AG08396 (cell line): ENCODE results near the gene SIN3B.

Experiments
- DNase-seq: peaks from one replicate; pipeline ENCODE4 v3.0.0; 2012; ENCODE audit warnings: low spot score, mixed read lengths

SIN3B gene

DNA sequence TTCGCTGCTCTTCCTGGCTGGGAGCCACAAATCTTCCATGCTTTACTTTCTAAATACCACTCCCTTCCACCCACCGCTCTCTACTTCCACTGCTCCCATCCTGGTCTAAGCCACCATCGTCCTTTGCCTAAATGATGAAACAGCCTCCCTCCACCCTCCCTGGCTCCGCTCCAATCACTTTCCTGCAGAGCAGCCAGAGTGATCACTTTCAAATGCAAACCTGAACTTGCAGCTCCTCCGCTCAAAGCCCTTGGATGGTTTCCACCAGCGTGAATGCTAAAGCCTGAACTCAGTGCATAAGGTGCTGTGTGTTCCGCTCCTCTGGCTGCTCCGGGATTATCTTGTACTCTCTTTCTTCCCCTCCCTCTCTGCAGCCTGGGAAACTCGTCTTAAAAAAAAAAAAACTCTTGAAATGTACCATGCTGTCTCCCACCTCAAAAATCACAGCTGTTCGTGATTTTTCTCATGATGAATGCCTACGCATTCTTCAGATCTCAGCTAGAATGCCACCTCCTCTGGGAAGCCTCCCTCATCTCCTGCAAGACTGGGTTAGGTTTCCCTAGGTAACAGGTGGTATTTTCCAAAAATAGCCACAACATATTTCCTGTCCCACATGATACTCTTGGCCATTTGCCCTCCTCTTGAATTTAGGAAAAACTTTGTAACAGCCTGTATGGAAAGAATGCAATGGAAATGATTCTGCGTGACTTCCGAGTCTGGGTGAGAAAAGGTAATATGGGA is 3.7 kb upstream of the SIN3B start:
- DNase-seq, result peak; percentile 54

DNA sequence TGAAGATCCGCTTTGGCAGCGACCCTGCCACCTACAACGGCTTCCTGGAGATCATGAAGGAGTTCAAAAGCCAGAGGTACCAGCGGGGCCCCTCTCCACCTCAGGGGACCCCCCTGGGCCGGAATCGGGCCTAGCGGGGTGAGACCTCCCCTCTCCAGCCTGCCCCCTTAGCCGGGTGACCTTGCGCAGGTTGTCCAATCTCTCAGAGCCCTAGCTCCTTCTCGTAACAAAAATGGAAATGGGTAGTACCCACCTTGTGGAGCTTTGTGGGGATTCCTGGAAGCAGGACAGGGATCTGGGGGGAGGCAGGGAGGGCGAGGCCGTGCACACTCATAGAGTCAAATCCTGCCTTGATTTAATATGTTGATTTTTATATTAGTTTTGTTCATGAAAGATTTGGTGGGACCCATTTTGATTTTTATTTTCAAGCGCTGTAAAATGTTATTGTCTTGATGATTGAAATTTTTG is 658 bp downstream of the SIN3B start:
- DNase-seq, result no peak

DNA sequence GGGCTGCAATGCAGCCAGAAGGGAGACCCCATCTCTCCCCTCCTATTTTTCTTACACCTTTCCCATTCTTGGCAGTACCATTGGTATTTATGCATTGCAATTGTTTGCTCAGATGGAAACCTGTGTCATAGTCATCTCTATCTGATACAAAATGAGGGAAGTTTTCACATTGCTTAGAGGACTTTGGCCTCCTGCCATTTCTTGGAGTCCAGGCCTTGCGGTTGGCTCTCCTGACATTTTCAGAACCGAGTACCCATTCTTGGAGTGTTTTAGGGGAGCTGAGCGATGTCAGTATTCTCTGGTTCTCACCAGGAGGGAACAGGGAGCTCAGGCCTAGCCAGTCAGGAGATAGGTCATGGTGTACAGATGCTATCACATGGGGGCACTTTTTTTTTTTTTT is 1.5 kb downstream of the SIN3B start:
- peak; percentile 55 for DNase-seq

DNA sequence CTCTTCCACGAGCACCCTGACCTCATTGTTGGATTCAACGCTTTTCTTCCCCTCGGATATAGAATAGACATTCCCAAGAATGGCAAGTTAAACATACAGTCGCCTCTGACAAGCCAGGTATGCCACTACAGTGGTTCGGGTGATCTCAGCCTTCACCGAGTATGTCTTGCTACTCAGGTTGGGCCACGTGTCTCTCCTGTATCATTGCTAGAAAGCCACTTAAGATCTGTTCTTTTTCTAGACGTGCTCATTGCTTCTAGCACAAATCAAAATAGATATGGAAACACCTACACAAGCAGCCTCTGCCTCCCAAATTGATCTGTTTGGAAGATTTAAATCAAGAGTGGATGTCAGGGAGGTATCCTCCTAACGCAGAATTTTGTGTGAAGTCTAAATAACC is 2.3 kb downstream of the SIN3B start:
- no peak for DNase-seq

DNA sequence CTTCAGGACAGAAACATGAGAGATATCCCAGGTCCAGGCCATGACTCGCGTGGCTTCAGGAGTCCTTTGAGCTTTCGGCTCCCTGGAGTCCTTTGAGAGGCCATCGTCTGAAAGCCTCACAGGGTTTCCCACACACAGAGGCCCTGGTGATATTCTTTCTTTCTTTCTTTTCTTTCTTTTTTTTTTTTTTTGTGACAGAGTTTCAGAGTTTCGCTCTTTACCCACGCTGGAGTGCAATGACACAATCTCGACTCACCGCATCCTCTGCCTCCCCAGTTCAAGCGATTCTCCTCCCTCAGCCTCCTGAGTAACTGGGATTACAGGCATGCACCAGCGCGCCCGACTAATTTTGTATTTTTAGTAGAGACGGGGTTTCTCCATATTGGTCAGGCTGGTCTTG is 5.5 kb downstream of the SIN3B start:
- no peak for DNase-seq

DNA sequence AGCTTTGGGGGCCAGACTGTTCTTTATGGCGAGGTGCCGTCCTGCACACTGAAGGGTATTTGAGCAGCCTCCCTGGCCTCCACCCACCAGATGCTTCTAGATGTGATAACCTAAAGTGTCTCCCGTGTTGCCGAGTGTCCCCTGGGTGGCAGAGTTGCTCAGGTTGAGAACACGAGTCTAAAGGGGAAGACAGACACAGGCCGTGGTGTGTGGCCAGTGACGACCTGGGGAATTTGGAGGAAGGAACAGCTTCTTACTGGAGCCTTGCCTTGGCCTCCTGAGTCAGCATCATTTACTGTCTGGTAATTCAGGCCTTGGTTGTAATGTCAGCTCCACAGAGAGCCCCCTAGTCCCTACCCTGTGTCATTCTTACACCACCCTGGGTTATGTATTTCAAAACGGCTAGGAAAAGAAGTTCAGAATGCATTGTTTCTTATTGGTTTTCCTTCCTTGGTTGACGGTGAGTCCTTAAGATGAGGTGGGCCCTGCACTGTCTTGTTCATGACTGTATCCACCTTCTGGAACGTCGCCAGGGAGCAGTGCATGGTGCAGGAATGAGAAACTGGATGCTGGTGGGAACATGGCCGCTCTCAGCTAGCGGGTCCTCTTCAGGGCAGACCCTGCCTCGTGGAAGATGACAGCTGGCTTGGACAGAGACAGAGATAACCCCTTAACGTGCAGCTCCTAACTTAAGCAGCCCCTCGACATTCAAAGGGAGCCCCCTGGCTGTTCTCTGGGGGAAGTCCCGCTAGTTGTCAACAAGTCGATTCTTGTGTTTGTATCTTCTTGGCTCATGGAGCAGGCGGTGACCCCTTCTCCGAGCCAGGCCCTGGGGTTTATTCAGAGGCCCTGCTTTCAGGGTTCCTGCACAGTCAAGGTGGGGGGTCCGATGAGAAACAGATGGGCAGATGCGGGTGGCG is 7.2 kb downstream of the SIN3B start:
- DNase-seq, result no peak

DNA sequence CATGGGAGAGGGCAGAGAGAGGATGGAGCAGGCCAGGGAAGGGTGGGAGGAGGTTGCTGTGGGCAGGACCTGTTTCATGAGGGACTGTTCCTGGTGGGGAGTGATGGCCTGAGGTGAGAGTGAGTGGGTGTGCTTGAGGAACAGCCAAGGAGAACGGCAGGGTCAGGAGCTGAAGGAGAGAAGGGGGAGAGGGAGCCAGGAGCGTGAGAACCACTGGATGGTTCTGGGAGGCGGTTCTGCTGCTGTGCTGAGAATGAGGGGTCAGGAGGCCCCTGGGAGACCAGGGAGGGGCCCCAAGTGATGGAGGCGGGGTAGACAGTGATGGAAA is 7.8 kb downstream of the SIN3B start:
- DNase-seq, result no peak

DNA sequence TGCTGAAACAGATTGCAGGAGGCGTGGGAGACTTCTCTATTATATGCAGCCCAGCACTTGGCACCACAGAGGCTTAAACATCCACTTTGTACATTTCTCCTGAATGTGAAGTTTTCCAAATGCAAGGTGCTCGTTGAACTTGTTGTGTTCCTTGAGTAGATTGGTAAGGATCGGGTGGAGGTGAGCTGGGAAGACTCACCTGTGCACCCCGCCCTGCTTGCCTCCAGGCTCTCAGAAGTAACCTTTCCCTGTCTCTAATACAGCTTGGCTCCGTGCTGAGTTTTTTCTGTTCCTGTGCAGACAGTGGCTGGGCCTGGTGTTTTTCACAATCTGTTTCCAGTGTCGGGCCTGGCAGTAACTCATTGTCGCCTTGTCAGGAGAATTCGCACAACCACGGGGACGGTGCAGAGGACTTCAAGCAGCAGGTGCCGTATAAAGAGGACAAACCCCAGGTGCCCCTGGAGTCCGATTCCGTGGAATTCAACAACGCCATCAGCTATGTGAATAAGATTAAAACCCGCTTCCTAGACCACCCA is 12.3 kb downstream of the SIN3B start:
- no peak for DNase-seq

DNA sequence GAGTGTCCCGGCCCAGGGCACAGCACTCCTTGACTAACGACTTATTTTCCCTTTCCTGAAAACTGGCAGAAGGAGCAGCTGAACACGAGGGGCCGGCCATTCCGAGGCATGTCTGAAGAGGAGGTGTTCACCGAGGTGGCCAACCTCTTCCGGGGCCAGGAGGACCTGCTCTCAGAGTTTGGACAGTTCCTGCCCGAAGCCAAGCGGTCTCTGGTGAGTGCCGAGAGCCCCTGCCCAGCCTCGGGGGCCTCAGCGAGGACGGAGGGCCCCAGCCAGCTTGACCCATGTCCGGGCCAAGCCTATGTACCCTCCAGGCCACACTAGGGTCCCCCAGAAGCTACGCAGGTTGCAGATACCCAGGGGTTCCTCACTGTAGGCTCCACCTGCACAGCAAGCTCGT is 17.7 kb downstream of the SIN3B start:
- no peak for DNase-seq

DNA sequence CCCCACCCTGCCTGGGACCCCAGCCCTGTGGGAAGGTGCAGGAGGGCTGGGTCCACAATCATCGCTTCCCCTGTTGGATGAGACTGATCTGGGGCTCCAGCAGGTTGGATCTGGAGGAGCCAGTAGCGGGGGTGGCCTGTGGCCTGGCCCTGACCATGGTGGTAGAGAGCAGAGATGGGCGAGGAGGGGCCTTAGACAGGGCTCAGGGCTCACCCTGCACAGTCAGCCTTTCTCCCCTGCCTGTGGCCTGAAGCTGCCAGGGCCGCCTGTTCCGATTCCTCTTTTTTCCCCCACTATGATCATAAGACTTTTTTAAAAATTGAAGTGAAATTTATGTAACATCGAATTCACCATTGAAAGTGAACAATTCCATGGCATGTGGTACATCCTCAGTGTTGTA is 18.2 kb downstream of the SIN3B start:
- DNase-seq, result no peak

DNA sequence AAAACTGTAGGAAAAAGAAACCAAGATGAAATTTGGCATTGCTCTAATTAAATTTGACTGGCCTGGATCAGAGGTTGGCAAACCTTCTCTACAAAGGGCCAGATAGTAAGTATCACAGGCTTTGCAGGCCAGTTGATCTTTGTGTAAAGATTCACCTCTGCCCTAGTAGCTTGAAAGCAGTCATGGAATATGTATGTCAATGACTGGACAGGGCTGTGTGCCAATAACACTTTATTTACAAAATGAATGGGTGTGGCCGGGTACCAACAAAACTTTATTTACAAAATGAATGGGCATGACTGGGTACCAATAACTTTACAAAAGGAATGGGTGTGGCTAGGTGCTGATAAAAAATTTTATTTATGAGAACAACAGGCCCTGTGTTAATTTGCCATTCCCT is 20.0 kb downstream of the SIN3B start:
- peak; percentile 74 for DNase-seq

DNA sequence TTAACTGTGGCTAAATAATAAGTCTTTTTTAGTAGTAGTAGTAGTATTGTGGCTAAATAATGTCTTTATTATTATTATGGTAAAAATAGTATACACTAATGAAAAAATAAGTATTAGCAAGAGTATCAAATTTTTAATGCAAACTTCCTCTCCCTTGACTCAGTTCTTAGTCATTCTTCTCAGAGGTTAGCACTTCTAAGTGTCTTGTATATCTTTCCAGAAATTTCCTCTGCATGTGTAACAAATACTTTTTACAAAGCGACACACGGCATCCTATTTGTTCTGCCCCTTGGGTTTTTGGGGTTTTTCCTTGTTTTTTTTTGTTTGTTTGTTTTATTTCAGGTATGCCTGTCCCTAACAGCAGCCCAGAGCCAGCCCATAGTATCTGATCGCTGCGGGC is 20.9 kb downstream of the SIN3B start:
- peak; percentile 58 for DNase-seq

DNA sequence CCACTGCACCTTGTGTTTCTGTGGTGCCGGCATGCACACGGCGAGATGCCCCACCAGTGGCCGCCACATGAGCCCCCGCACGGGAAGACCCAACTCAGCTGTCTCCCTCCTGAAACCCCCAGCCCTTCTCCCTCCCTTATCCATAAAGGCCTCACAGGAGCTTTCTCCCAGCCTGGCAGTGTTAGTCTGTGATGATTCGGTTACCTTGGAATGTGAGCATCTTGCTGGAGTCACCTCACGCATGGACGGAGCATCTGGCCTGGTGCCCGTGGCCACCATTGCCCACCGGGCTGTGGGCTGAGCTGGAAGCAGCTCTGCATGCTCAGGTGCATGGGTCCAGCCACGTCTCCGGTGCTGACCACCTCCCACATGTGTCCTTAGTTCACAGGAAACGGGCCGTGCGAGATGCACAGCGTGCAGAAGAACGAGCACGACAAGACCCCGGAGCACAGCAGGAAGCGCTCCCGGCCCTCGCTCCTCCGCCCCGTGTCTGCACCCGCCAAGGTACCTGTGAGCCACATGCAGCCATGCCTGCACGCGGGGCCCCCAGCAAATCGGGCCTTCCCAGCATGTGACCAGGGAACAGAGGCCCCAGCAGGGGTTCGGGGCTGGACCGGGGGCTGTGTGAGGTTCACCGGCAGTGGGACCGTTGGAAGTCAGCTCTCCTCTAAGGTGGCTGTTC is 22.0 kb downstream of the SIN3B start:
- peak; percentile 70 for DNase-seq

DNA sequence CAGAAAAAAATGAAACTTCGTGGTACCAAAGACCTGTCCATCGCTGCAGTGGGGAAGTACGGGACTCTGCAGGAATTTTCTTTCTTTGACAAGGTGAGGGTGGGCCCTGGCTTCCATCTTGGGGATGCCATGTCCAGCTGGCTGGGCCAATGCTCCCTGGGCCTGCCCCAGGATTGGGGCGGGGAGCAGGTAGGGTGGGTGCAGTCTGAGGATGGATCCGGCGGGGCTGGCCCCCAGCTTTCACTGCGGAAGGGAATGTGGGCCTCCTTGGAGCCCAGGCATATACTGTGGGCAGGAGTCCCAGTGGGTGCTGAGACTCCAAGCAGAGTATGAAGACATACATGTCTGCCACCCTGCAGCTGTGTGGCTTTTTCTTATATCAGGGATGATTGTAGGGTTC is 23.9 kb downstream of the SIN3B start:
- no peak for DNase-seq

DNA sequence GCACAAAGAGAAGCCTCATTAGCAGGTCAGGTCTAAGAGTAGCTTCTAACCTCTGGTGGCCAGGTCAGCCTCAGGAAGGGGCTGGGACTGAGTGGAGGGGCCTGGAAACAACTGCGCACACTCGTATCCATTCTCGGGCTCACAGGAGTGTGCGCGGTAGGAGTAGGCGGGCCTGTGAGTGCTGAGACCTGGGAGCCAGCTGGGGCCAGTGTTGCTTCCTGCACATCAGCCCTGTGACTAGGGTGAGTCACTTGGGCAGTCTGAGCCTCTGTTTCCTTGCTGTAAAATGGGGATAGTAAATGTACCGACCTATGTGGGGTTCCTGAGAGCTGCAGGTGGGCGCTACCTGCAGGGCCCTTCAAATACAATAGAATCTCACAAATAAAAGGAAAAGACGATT is 26.9 kb downstream of the SIN3B start:
- no peak for DNase-seq

DNA sequence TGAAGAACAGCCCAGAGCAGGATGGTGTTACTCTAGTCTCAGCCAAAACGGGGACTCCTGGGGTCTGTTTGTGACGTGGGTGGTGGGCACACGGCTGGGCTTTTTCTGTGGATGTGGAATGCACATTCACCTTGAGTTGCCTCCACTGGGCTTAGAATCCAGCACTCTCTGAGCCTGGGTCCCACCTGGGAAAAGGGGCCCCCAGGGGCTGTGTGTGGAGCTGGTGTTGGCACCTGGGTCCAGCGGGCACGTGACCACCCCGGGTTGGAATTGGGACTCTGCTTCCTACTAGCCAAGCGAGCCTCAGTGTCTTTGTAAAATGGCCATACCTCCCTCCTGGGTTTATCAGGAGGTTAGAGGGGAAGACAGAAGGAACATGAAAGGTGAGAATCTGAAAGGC is 30.4 kb downstream of the SIN3B start:
- no peak for DNase-seq

DNA sequence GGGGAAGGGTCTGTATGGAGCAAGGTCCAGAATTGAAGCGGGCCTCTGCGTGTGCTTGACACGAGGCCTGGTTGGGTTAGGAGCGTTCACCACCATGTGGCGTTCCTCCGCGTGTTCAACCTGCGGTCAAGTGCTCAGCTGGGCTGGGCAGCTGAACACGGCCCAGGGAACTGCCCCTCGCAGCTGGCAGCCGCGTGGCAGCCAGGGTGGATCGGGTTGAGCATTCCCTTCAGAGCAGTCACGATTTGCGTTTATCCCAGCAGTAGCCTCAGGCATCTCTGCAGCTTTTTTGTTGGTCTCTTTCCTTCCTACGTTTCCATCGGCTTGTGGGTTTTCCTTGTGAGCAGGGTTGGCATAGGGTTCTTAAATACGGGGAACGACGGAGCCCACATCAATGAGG is 30.9 kb downstream of the SIN3B start:
- no peak for DNase-seq

DNA sequence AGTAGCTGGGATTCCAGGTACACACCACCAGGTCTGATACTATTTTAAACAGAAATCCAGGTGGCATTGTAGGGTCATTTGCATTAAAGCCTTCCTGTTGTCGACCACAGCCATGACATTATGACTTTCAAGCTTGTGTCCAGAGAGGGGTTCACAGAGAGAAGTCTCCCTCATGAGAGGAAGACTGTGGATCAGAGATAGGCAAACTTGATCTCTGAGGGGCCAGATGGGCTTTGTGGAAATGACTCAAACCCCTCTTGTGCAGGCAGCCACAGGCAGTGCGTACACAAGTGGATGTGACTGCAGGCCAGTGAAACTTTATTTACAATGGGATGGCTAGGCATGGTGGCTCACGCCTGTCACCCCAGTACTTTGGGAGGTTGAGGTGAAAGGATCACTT is 31.8 kb downstream of the SIN3B start:
- no peak for DNase-seq

DNA sequence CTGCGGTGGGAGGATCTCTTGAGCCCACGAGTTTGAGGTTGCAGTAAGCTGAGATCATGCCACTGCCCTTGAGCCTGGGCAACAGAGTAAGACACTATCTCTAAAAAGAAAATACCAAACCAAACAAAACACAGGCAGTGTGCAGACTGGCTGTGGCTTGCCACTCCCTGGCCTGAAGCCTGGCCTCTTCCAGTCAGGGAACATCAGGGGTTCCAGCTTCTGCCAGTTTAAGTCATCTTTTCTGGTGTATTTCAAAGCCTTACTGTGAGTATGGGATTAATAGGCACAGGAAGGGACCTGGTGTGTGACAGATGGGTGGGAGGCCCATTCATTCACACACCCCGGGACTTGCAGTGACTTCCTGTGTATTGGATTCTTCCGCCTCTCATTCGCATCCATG is 32.6 kb downstream of the SIN3B start:
- DNase-seq, result no peak

DNA sequence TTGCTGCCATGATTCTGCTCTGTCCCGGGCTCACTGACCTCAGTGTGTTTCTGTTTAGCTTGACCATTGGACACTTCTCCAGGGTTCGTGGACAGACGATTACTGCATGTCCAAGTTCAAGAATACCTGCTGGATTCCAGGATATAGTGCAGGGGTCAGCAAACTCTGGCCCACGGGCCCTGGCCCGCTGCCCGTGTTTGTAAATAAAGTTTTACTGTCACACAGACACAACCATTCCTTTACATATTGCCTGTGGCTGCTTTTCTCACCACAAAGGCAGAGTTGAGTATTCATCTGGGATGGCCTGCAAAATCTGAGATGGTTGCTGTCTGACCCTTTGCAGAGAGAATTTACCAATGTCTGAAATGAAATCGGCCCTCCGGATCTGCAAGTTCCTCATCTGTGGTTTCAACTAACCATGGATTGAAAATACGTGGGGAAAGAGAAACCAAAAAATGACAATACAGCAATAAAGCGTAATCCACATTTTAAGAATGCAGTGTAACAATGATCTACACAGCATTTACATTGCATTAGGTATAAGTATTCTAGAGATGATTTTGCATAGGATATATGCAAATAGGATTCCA is 33.7 kb downstream of the SIN3B start:
- DNase-seq, result no peak

DNA sequence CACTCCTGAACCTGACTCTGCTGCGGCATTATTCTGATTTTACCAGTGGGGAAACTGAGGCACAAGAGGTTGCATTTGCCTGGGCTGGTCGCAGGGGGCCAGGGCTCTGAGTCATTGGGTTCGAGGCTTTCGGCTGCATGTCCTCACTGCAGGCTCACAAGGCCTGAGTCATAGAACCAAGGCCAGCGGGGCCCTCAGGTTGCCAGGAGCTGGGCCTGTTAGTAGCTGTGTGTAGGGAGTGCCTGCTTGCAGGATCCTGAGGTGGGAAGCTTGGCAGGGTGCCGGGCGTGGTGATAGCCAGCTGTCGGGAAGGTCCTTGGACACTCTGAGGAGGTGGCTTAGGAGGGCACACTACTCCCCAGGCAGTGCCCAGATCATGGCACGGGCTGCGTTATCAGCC is 38.0 kb downstream of the SIN3B start:
- DNase-seq, result no peak

DNA sequence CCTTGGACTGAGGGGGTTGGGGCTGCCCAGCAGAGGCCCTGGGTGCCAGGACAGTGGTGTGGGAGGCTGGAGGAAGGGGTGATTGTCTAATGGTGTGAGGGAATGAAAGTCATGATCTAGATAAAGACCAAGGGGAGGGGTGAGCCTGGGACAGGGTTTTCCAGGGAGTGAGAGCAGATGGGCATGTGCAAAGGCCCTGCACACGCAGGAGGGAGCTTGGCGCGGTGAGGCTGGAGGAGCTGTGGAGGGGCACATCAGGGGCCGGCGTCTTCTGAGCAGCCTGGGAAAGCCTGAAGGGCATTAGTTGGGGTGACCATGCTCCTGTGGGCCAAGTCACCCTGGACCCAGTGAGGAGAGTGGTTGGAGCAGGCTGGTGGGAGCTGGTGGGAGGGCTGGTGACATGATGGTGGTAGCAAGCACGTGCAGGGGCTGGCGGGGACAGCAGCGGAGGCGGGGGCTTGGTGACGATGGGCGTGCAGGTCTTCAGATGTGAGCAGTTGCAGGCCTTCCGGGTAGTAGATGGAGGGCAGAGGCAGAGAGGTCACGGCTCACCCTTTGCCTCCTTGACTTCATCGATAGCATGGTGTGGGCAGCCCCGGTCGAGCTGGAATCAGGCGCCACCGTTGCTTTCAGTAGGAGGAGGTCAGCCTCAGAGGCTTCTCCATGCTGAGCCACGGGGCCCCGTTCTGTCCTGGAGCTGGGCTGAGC is 39.4 kb downstream of the SIN3B start:
- no peak for DNase-seq
